HuH-7.5 (cell line): ENCODE data around the gene ELF3.
"Not testable (repeated sequence)": the region's sequence is repeated elsewhere in the genome, so short reads cannot be mapped to it uniquely, and the experiment has no call there.

Experiments
- DNase-seq: peaks from one replicate; pipeline ENCODE4 v3.0.0; 2011; ENCODE audit warnings: low spot score

ELF3 gene

GRCh38 chr1:202034683-202035462 lies 24.5 kb downstream of the ELF3 start:
- DNase-seq: peak; percentile 76

GRCh38 chr1:202036595-202037387 lies 26.4 kb downstream of the ELF3 start:
- DNase-seq: no peak

- no peak for DNase-seq
These were observed 27.4 kb downstream of the ELF3 start for GRCh38 chr1:202037706-202038296.

- DNase-seq: no peak
These were observed 28.4 kb downstream of the ELF3 start for GRCh38 chr1:202038688-202039346.

GRCh38 chr1:202045705-202046104 lies 35.3 kb downstream of the ELF3 start:
- DNase-seq: no peak

GRCh38 chr1:202046227-202046626 lies 35.8 kb downstream of the ELF3 start:
- peak; percentile 36 for DNase-seq

GRCh38 chr1:202046748-202047708 lies 36.6 kb downstream of the ELF3 start:
- DNase-seq: peak; percentile 33

- no peak for DNase-seq
These were observed 37.6 kb downstream of the ELF3 start for GRCh38 chr1:202047977-202048376.

- no peak for DNase-seq
These were observed 38.7 kb downstream of the ELF3 start for GRCh38 chr1:202049129-202049528.

- DNase-seq: no peak
These were observed 43.7 kb downstream of the ELF3 start for GRCh38 chr1:202054094-202054493.

- not testable (repeated sequence) for DNase-seq
These were observed 44.3 kb downstream of the ELF3 start for GRCh38 chr1:202054673-202055072.

- peak; percentile 44 for DNase-seq
These were observed 46.4 kb downstream of the ELF3 start for GRCh38 chr1:202056644-202057334.

- DNase-seq: not testable (repeated sequence)
These were observed 46.9 kb downstream of the ELF3 start for GRCh38 chr1:202057335-202057704.

GRCh38 chr1:202058001-202058908 lies 47.9 kb downstream of the ELF3 start:
- peak; percentile 51 for DNase-seq

GRCh38 chr1:202061055-202061454 lies 50.7 kb downstream of the ELF3 start:
- no peak for DNase-seq

GRCh38 chr1:202061787-202062186 lies 51.4 kb downstream of the ELF3 start:
- not testable (repeated sequence) for DNase-seq

- DNase-seq: not testable (repeated sequence)
These were observed 52.2 kb downstream of the ELF3 start for GRCh38 chr1:202062636-202063035.

- no peak for DNase-seq
These were observed 52.7 kb downstream of the ELF3 start for GRCh38 chr1:202063093-202063492.

- not testable (repeated sequence) for DNase-seq
These were observed 54.5 kb downstream of the ELF3 start for GRCh38 chr1:202064889-202065312.
